Neuronal stem cell (in vitro differentiated cells): ENCODE measurements around the gene RGSL1. TPM values are rescaled to one million over a fixed set of nuclear protein-coding genes. Genes with fewer than 3 reads are reported as not detected.

ENCODE experiments used
- DNase-seq: peaks from one replicate; pipeline ENCODE4 v3.0.0-alpha.2; 2013; ENCODE audit warnings: low spot score
- H2AFZ ChIP-seq: one replicate; pipeline ENCODE4 v1.6.1; 2013; ENCODE audit warnings: mild to moderate bottlenecking, low read length, inconsistent platforms
- H2AK5ac ChIP-seq: 2 replicates; pipeline ENCODE4 v1.6.1; 2013; ENCODE audit warnings: low read depth, mild to moderate bottlenecking, inconsistent platforms, low read length, moderate library complexity, mixed read lengths
- H2BK120ac ChIP-seq: 2 replicates; pipeline ENCODE4 v1.6.1; 2013; ENCODE audit warnings: low read depth, mild to moderate bottlenecking, inconsistent platforms, low read length, moderate library complexity, mixed read lengths
- H2BK12ac ChIP-seq: one replicate; pipeline ENCODE4 v1.6.1; 2013; ENCODE audit warnings: low read length, inconsistent platforms
- H2BK15ac ChIP-seq: 2 replicates; pipeline ENCODE4 v1.6.1; 2013; ENCODE audit warnings: mild to moderate bottlenecking, low read length, inconsistent platforms, mixed read lengths
- H2BK5ac ChIP-seq: one replicate; pipeline ENCODE4 v1.6.1; 2013; ENCODE audit warnings: inconsistent platforms, mild to moderate bottlenecking, low read length, moderate library complexity
- H3K14ac ChIP-seq: one replicate; pipeline ENCODE4 v1.6.1; 2013; ENCODE audit warnings: low read length, inconsistent platforms
- H3K18ac ChIP-seq: 2 replicates; pipeline ENCODE4 v1.6.1; 2013; ENCODE audit warnings: low read length, inconsistent platforms
- H3K23ac ChIP-seq: 2 replicates; pipeline ENCODE4 v1.6.1; 2013; ENCODE audit warnings: low read depth, mild to moderate bottlenecking, mixed read lengths, low read length, inconsistent platforms; ENCODE audit not compliant: poor library complexity
- H3K27ac ChIP-seq: replicated peaks from 3 replicates; pipeline ENCODE4 v1.5.1; 2013; ENCODE audit warnings: low read length, inconsistent platforms
- H3K27me3 ChIP-seq, 3 experiments: 2 replicates each; pipeline ENCODE4 v1.6.1; 2013; ENCODE audit warnings: low read length in 3 of 3, mild to moderate bottlenecking in 2 of 3, inconsistent platforms in 1 of 3, low read depth in 1 of 3, mixed read lengths in 1 of 3, moderate library complexity in 1 of 3; ENCODE audit not compliant: control insufficient read depth in 3 of 3, insufficient read depth in 3 of 3
- H3K36me3 ChIP-seq, 2 donors: replicated peaks in 1 of 2; 2 replicates each; pipeline ENCODE4 v1.6.1; 2013; ENCODE audit warnings: low read length in 2 of 2; ENCODE audit not compliant: control insufficient read depth in 2 of 2, insufficient read depth in 2 of 2
- H3K4ac ChIP-seq: 2 replicates; pipeline ENCODE4 v1.6.1; 2013; ENCODE audit warnings: inconsistent platforms, mild to moderate bottlenecking, low read length, moderate library complexity
- H3K4me1 ChIP-seq, 2 donors: 1 replicate in 1 of 2; 2 replicates in 1 of 2; pipeline ENCODE4 v1.6.1; 2013; ENCODE audit warnings: low read length in 2 of 2, low read depth in 1 of 2; ENCODE audit not compliant: control insufficient read depth in 2 of 2, insufficient read depth in 1 of 2
- H3K4me2 ChIP-seq: one replicate; pipeline ENCODE4 v1.6.1; 2013; ENCODE audit warnings: mild to moderate bottlenecking, low read length, inconsistent platforms; ENCODE audit not compliant: insufficient read depth, poor library complexity, severe bottlenecking
- H3K4me3 ChIP-seq, 2 donors: 2 replicates each; pipeline ENCODE4 v1.5.1; 2013; ENCODE audit warnings: low read length in 2 of 2, mild to moderate bottlenecking in 2 of 2, inconsistent platforms in 1 of 2, moderate library complexity in 1 of 2
- H3K79me1 ChIP-seq: one replicate; pipeline ENCODE4 v1.6.1; 2013; ENCODE audit warnings: low read depth, mild to moderate bottlenecking, inconsistent platforms, low read length, moderate library complexity
- H3K9ac ChIP-seq: one replicate; pipeline ENCODE4 v1.6.1; 2013; ENCODE audit warnings: mild to moderate bottlenecking, low read depth, low read length, inconsistent platforms; ENCODE audit not compliant: poor library complexity
- H3K9me3 ChIP-seq, 2 donors: replicated peaks in 1 of 2; 2 replicates each; pipeline versions ENCODE3 to v1.6.1; 2013; ENCODE audit warnings: low read length in 2 of 2, mild to moderate bottlenecking in 2 of 2, inconsistent platforms in 1 of 2, low read depth in 1 of 2, mixed read lengths in 1 of 2, moderate library complexity in 1 of 2; ENCODE audit not compliant: control insufficient read depth in 2 of 2, insufficient read depth in 1 of 2
- H4K8ac ChIP-seq: one replicate; pipeline ENCODE4 v1.6.1; 2013; ENCODE audit warnings: low read depth, mild to moderate bottlenecking, inconsistent platforms, low read length, moderate library complexity
- H4K91ac ChIP-seq: one replicate; pipeline ENCODE4 v1.6.1; 2013; ENCODE audit warnings: low read length, low read depth, mild to moderate bottlenecking, inconsistent platforms; ENCODE audit not compliant: poor library complexity
- WGBS, 2 donors: extraction: QIAGEN DNeasy Blood & Tissue Kit; methylation state at CpG; one replicate each; pipeline ENCODE4 v1.1.7; 2013; ENCODE audit warnings: missing lambda C conversion rate in 2 of 2, mixed read lengths in 1 of 2; ENCODE audit not compliant: insufficient read length in 2 of 2, insufficient replicate concordance in 1 of 2; ENCODE audit errors: extremely low coverage in 2 of 2; 5-methylcytosine and 5-hydroxymethylcytosine counted together
- small RNA-seq: library from polyadenylated mRNA; stranded (forward); fragments of <200 nt; extraction: miRNeasy Mini kit (QIAGEN cat#:217004); gene quantifications from one replicate; pipeline ENCODE3, GENCODE V24; 2013; ENCODE audit not compliant: insufficient read depth

RGSL1 gene

GRCh38 chr1:182608845-182609610, 159.1 kb downstream of the RGSL1 start:
- Histone ChIP-seq H2AK5ac (peak overlapping the region; percentile 56), H3K9me3 (no peaks in the 10 kb centered on the region), H3K4me2 (no peak overlapping the region), H3K23ac (no peak overlapping the region), H3K4me3 (no peak overlapping the region), H4K91ac (no peak overlapping the region), H3K14ac (no peak overlapping the region), H3K36me3 (no peaks in the 10 kb centered on the region), H2BK5ac (no peak overlapping the region), H3K27ac (no peak overlapping the region), H3K79me1 (peaks cover 2% of the 10 kb centered on the region), H2BK12ac (no peak overlapping the region), H3K4ac (no peak overlapping the region), H2AFZ (no peak overlapping the region), H2BK120ac (no peak overlapping the region), H3K4me1 (peaks cover 27 to 36% of the 10 kb centered on the region in 2 donors), H3K18ac (peak overlapping the region; percentile 29), H3K9ac (no peak overlapping the region), H2BK15ac (no peak overlapping the region), H3K27me3 (peaks cover 0 to 11% (median 0%) of the 10 kb centered on the region in 3 experiments), H4K8ac (no peak overlapping the region)
- WGBS, 2 donors: no CpG with 5 or more reads among the region's 9 CpGs
- DNase-seq: no peak

Small RNAs within 50 kb of the gene (small RNA-seq; reads per million reads assigned to genes)
- not detected for gene RF00017
